Measurements from ENCODE around the gene PBOV1.

Gene PBOV1

GRCh38 chr6:138218449-138218848 is at the start of gene PBOV1:
Gene PBOV1 (minus strand): TSS chr6:138218491. CDS start chr6:138218395, 96 bp downstream.
- no peak for DNase-seq

- DNase-seq, result no peak
Measured at GRCh38 chr6:138266095-138266494, 47.8 kb upstream of the PBOV1 start.

- DNase-seq, result no peak
Measured at GRCh38 chr6:138264372-138264880, 46.1 kb upstream of the PBOV1 start.

GRCh38 chr6:138263963-138264362 is 45.7 kb upstream of the PBOV1 start:
- DNase-seq, result no peak

- DNase-seq, result no peak
Measured at GRCh38 chr6:138261116-138261780, 43.0 kb upstream of the PBOV1 start.

- DNase-seq, result no peak
Measured at GRCh38 chr6:138258991-138259390, 40.7 kb upstream of the PBOV1 start.

- DNase-seq, result no peak
Measured at GRCh38 chr6:138258197-138258596, 39.9 kb upstream of the PBOV1 start.

GRCh38 chr6:138257638-138258040 is 39.3 kb upstream of the PBOV1 start:
- DNase-seq, result no peak

- DNase-seq, result no peak
Measured at GRCh38 chr6:138255443-138255842, 37.2 kb upstream of the PBOV1 start.

GRCh38 chr6:138253731-138254130 is 35.4 kb upstream of the PBOV1 start:
- DNase-seq, result no peak

- DNase-seq, result no peak
Measured at GRCh38 chr6:138250513-138251247, 32.4 kb upstream of the PBOV1 start.

- no peak for DNase-seq
Measured at GRCh38 chr6:138250053-138250452, 31.8 kb upstream of the PBOV1 start.

GRCh38 chr6:138248878-138249277 is 30.6 kb upstream of the PBOV1 start:
- DNase-seq, result no peak

GRCh38 chr6:138248011-138248410 is 29.7 kb upstream of the PBOV1 start:
- DNase-seq, result no peak

GRCh38 chr6:138246650-138247440 is 28.6 kb upstream of the PBOV1 start:
- no peak for DNase-seq

GRCh38 chr6:138245751-138246150 is 27.5 kb upstream of the PBOV1 start:
- no peak for DNase-seq

GRCh38 chr6:138242987-138243592 is 24.8 kb upstream of the PBOV1 start:
- no peak for DNase-seq

- DNase-seq, result no peak
Measured at GRCh38 chr6:138241934-138242333, 23.6 kb upstream of the PBOV1 start.

- DNase-seq, result no peak
Measured at GRCh38 chr6:138241381-138241780, 23.1 kb upstream of the PBOV1 start.

- no peak for DNase-seq
Measured at GRCh38 chr6:138240476-138241245, 22.4 kb upstream of the PBOV1 start.

- DNase-seq, result no peak
Measured at GRCh38 chr6:138239774-138240173, 21.5 kb upstream of the PBOV1 start.

GRCh38 chr6:138238368-138238767 is 20.1 kb upstream of the PBOV1 start:
- no peak for DNase-seq

All from activated CD4-positive, CD25-positive, alpha-beta regulatory T cell treated with anti-CD3 and anti-CD28 coated beads, Interleukin-2, amount 50 U/mL, for 72 hours (primary cell).